Left lung (tissue), 10 donors: Measurements from ENCODE around the gene MOB3A. TPM values are rescaled to one million over a fixed set of nuclear protein-coding genes. Genes with fewer than 3 reads are reported as not detected.
A peak's percentile ranks its signal among the peaks of the same experiment; 100 is the strongest.

ENCODE experiments used
- ATAC-seq: fragments of 200-7000 bp; cut with Tn5 transposase; one replicate; pipeline ENCODE4 v1.9.1; 2020; ENCODE audit warnings: moderate library complexity
- DNase-seq, 4 donors: peaks; one replicate each; pipeline ENCODE4 v3.0.0-alpha.2; 2013 to 2020
- H3K27ac ChIP-seq, 2 donors: fragments of 200-600 bp; sonication (generic) in 1 of 2; one replicate each; pipeline versions ENCODE4 v1.5.0 to v1.8.0; 2020 to 2021
- H3K27me3 ChIP-seq, 2 donors: fragments of 200-600 bp; sonication (generic) in 1 of 2; one replicate each; pipeline versions ENCODE4 v1.5.0 to v1.8.0; 2020 to 2021
- H3K36me3 ChIP-seq, 2 donors: fragments of 200-600 bp; sonication (generic) in 1 of 2; one replicate each; pipeline versions ENCODE4 v1.5.0 to v1.8.0; 2020 to 2021
- H3K4me1 ChIP-seq, 2 donors: fragments of 200-600 bp; one replicate each; pipeline ENCODE4 v1.8.0; 2021
- H3K4me3 ChIP-seq, 2 donors: fragments of 200-600 bp; sonication (generic) in 1 of 2; one replicate each; pipeline versions ENCODE4 v1.5.0 to v1.8.0; 2020 to 2021; ENCODE audit warnings: mild to moderate bottlenecking in 1 of 2
- H3K9me3 ChIP-seq, 2 donors: fragments of 200-600 bp; sonication (generic) in 1 of 2; one replicate each; pipeline versions ENCODE4 v1.5.0 to v1.8.0; 2020 to 2021
- intact Hi-C, 2 donors: fragments of 100-400 bp; cut with DNase I; formaldehyde crosslinking; loops; one replicate each; pipeline versions ENCODE4 v1.11.2 to v1.14.2; 2022
- polyA plus RNA-seq, 6 donors: library from polyadenylated mRNA; unstranded; fragments of 120-200 nt; gene quantifications; one replicate each; pipeline ENCODE4 v1.2.1, GENCODE V29; 2013; ENCODE audit not compliant: insufficient read length in 6 of 6
- total RNA-seq, 2 donors: library from RNA; stranded (reverse); fragmentation: NEBNext Ultra II Directional; extraction: Animal tissue kit (Norgen Biotek cat#: 25700); gene quantifications; one replicate each; pipeline ENCODE4 v1.2.1, GENCODE V29; 2021
- TF ChIP-seq, protein P1 (sequence below), 2 donors: fragments of 200-600 bp; sonication (generic) in 1 of 2; IDR thresholded peaks; one replicate each; pipeline versions ENCODE4 v1.5.0 to v1.8.0; 2021; ENCODE audit warnings: antibody characterized with exemption in 2 of 2
- donor health status: DM: no; HTN: yes; CAD: no.
- donor health status: DM: no; HTN: no; CAD: no.

Gene MOB3A
- total and polyA plus RNA-seq, 8 donors, result 20.6 to 105 (median 25.4) TPM

DNA sequence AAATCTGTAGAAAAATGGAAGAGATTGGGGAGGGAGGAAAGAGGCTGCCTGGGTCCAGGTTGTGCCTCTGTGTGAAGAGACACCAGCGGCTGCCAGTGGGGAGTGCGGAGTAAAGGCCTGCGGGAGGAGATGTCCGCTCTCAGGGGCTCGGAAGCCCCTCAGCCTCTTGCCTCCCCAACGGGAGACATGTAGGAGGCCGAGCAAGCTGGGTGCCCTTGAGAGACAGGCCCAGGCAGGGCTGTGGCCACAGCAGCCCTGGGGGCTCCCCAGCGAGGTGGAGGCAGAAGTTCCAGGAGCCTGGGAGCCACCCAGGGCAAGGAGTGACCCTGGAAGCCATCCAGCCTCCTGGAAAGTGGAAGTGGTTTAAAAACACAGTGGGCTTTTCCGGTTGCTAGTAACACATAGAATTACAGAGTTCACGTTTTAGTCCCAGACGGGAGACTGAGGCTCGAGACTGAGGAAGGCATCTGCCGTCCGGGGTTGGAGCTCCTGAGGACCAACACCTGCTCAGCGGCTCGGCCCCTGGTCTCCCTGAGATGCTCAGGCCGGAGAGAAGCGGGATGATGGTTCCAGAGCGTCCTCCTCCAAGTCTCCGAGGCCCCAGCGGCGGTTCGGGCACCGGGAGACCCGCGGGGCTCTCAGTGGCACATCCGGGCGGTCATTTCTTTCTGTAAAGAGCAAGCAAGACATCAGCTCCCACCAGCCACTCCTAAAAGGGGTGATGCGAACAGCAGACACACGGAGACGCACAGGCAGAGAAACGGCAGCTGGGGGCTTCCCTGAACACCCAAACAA is 23.2 kb downstream of the MOB3A start:
- Histone ChIP-seq H3K27ac (peak overlapping the region in 1 of 2 donors; percentile 84), H3K4me3 (no peak overlapping the region), H3K9me3 (no peaks in the 10 kb centered on the region), H3K36me3 (peaks cover 0 to 78% of the 10 kb centered on the region in 2 donors), H3K27me3 (no peaks in the 10 kb centered on the region), H3K4me1 (peaks cover 0 to 46% of the 10 kb centered on the region in 2 donors)
- TF ChIP-seq, protein P1, sequence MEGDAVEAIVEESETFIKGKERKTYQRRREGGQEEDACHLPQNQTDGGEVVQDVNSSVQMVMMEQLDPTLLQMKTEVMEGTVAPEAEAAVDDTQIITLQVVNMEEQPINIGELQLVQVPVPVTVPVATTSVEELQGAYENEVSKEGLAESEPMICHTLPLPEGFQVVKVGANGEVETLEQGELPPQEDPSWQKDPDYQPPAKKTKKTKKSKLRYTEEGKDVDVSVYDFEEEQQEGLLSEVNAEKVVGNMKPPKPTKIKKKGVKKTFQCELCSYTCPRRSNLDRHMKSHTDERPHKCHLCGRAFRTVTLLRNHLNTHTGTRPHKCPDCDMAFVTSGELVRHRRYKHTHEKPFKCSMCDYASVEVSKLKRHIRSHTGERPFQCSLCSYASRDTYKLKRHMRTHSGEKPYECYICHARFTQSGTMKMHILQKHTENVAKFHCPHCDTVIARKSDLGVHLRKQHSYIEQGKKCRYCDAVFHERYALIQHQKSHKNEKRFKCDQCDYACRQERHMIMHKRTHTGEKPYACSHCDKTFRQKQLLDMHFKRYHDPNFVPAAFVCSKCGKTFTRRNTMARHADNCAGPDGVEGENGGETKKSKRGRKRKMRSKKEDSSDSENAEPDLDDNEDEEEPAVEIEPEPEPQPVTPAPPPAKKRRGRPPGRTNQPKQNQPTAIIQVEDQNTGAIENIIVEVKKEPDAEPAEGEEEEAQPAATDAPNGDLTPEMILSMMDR (IDR thresholded peaks at IDR 0.05), result no peak
- intact Hi-C loops, result no loop called here
- ATAC-seq (no peak), DNase-seq (no peak)

DNA sequence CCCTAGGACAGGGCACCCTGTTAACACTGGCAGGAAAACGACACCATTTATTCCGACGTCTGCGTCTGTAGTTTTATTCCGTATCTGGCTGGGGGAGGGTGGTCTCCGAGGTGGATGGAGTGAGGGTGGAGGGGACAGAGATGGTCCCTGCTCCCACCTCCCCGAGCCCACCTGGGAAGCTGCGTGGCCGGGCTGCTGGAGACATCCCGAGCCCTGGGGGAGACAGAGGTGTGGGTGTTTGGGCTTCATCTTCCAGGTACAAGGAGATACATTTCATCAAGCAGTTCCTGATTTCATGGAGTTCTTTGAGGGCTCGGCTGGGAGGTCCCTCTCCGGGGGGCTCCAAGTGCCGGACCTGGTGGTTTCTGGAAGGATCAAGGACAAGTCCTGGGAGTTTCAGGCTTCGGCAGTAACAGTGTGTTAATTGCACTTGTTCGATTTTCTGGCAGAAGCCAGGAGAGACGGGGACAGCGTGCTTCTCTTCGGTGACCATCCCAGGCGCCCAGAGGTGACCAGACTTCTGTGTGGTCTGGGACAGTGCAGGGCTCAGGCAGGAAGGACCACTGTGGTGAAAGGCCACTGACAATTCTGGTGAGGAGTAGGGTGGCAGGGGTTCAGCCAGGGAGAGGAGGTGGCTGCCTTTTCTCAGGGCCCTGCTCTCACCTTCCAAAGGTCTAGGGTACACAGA is 25.0 kb downstream of the MOB3A start:
- H3K9me3 ChIP-seq, result no peaks in the 10 kb centered on the region
- no peaks in the 10 kb centered on the region for H3K27me3 ChIP-seq
- TF ChIP-seq, protein P1 (IDR thresholded peaks at IDR 0.05), result no peak
- no peak for ATAC-seq
- intact Hi-C loops, result no loop called here
- no peak overlapping the region for H3K4me3 ChIP-seq
- H3K4me1 ChIP-seq, result peaks cover 0 to 46% of the 10 kb centered on the region in 2 donors
- peaks cover 0 to 60% of the 10 kb centered on the region in 2 donors for H3K36me3 ChIP-seq
- no peak overlapping the region for H3K27ac ChIP-seq
- DNase-seq, result no peak

DNA sequence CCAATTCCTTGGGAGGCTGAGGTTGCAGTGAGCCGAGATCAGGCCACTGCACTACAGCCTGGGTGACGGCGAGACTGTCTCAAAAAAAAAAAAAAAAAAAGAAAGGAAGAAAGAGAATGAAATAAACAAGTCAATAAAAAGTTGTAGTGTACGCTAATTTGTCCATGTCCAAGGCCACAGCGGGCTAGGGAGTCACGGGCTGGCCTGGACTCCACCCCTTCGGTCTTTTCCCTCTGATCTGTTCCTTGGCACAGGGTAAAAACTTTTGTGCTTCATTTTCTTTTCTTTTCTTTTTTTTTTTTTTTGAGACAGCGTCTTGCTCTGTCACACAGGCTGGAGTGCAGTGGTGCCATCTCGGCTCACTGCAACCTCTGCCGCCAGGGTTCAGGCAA is 25.7 kb downstream of the MOB3A start:
- Histone ChIP-seq H3K4me1 (peaks cover 0 to 44% of the 10 kb centered on the region in 2 donors), H3K9me3 (no peaks in the 10 kb centered on the region), H3K36me3 (peaks cover 0 to 53% of the 10 kb centered on the region in 2 donors), H3K27ac (no peak overlapping the region), H3K27me3 (no peaks in the 10 kb centered on the region), H3K4me3 (no peak overlapping the region)
- ATAC-seq, result no peak
- no peak for DNase-seq
- intact Hi-C loops, result no loop called here
- TF ChIP-seq, protein P1 (IDR thresholded peaks at IDR 0.05), result no peak

DNA sequence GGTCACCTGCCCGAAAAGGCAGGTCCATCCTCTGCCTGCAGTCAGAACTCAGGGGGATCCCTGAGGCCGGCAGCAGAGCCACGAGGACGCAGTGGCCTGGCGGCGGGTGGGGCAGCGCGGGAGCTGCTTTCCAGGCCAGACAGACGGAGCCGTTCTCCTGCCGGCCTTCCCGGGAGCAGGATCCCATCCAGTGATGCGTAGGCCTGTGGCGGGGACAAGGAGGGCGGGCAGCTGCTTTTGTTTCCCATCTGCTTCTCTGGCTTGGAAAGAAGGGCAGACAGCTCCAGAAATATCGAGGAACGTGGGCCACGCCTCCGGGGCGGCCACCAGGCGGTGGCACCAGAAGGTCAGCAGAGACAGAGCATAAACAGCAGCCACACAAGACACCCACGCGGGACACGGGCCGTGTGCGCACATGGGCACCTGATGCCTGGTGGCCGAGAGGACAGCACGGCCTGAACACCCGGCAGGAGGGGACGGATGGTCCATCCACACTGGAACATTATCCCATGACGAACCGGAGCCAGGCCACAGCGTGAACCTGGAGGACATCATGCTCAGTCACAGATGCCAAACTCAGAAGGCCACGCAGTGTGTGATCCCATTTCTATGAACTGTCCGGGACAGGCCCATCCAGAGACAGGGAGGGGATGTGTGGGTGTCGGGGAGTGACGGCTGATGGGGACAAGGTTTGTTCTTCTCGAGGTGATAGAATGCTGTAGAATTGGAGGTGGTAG is 31.2 kb downstream of the MOB3A start:
- intact Hi-C loops, result loop anchor here in 1 of 2 donors (5.0 kb wide), 1 partner anchor 48 kb away; the partner anchor contains the start of gene BTBD2
- H3K27ac ChIP-seq, result peak overlapping the region; percentile 42 to 49
- TF ChIP-seq, protein P1 (IDR thresholded peaks at IDR 0.05), result no peak
- no peak overlapping the region for H3K4me3 ChIP-seq
- no peak for DNase-seq
- no peaks in the 10 kb centered on the region for H3K9me3 ChIP-seq
- H3K4me1 ChIP-seq, result peaks cover 24 to 39% of the 10 kb centered on the region in 2 donors
- no peak for ATAC-seq
- H3K27me3 ChIP-seq, result no peaks in the 10 kb centered on the region
- peaks cover 0 to under 1% of the 10 kb centered on the region in 2 donors for H3K36me3 ChIP-seq
